ENCODE results near the gene RPS3. TPM values are rescaled to one million over a fixed set of nuclear protein-coding genes. Genes with fewer than 3 reads are reported as not detected.

The RPS3 gene
- polyA plus RNA-seq, 1 donor (not counting 4 experiments of a cell fraction or from before 2014, with no cell fraction given): 3,843 TPM

DNA sequence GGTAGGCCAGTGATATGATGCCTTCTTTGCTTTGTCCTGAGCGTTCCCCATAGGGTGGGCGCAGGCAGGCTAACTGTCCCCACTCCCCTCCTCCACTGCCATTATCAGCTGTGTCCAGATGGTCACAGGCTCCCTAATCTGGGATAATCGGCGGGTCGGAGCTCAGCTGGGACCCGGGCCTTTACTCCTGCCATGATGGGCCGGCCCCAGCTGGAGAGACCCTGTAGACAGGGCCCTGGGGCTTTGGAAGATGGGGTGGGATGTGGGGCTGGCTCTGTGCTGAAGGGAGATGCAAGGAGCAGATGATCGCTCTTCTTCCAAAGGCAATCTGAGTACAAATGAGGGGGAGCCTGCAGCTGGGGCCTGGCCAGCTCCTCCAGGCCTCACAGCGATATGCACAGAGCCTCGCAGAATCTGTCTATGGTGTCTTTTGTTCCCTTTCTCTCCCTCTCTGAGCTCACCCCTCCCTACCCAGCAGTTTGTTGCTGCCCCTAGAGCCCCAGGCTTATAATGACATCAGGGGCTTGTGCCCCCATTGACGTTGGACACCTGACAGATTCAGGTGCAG, 21.8 kb downstream of the RPS3 start:
- H3K4me1 ChIP-seq (ENCODE audit: control insufficient read depth, extremely low read depth, insufficient read depth, low read length): peaks cover 15% of the 10 kb centered on the region
- no peak overlapping the region for H3K9ac ChIP-seq (ENCODE audit: control insufficient read depth, extremely low read depth, insufficient read depth, low read length)

DNA sequence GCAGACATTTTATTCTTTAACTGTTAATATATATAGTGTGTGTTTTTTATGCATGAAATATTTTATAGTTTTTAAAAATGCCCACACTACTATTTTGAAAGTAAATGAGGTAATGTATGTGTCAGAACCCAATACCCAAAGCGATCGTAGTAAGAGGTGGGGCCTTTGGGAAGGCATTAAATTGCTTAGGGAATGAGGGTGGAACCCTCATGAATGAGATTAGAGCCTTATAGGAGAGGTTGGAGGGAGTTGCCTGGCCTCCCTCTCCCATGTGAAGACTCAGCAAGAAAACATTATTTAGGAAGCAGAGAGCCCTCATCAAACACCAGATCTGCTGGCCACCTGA, 22.6 kb downstream of the RPS3 start:
- H3K36me3 ChIP-seq (ENCODE audit: control insufficient read depth in 2 of 2, extremely low read depth in 1 of 2, insufficient read depth in 2 of 2, low read length in 2 of 2): peaks cover 3 to 10% of the 10 kb centered on the region in 2 experiments
- H3K79me2 ChIP-seq (ENCODE audit: control insufficient read depth, insufficient read depth, low read length): no peaks in the 10 kb centered on the region
- no peak overlapping the region for H3K9ac ChIP-seq (ENCODE audit: control insufficient read depth, extremely low read depth, insufficient read depth, low read length)
- TF ChIP-seq EZH2 (IDR thresholded peaks at IDR 0.05; ENCODE audit: low read length): no peak
- TF ChIP-seq, protein P1, sequence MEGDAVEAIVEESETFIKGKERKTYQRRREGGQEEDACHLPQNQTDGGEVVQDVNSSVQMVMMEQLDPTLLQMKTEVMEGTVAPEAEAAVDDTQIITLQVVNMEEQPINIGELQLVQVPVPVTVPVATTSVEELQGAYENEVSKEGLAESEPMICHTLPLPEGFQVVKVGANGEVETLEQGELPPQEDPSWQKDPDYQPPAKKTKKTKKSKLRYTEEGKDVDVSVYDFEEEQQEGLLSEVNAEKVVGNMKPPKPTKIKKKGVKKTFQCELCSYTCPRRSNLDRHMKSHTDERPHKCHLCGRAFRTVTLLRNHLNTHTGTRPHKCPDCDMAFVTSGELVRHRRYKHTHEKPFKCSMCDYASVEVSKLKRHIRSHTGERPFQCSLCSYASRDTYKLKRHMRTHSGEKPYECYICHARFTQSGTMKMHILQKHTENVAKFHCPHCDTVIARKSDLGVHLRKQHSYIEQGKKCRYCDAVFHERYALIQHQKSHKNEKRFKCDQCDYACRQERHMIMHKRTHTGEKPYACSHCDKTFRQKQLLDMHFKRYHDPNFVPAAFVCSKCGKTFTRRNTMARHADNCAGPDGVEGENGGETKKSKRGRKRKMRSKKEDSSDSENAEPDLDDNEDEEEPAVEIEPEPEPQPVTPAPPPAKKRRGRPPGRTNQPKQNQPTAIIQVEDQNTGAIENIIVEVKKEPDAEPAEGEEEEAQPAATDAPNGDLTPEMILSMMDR (optimal IDR thresholded peaks at IDR 0.05 in 1 of 3, IDR thresholded peaks at IDR 0.05 in 1 of 3, conservative IDR thresholded peaks at IDR 0.05 in 1 of 3; ENCODE audit: extremely low read depth in 1 of 3, insufficient read depth in 2 of 3, low read length in 3 of 3): no peak
- dilution Hi-C loops (cut with MboI; ENCODE audit: extremely low pct_ligation_motif_present, low sequenced_read_pairs): no loop called here
- H2AFZ ChIP-seq (ENCODE audit: control insufficient read depth, low read length): no peak overlapping the region
- H3K9me3 ChIP-seq (ENCODE audit: control insufficient read depth, low read depth, low read length): no peaks in the 10 kb centered on the region
- no peak overlapping the region for H3K4me2 ChIP-seq (ENCODE audit: control insufficient read depth, extremely low read depth, insufficient read depth, low read depth, low read length)
- H3K4me3 ChIP-seq (ENCODE audit: control insufficient read depth in 2 of 3, extremely low read depth in 1 of 3, insufficient read depth in 2 of 3, low read depth in 1 of 3, low read length in 3 of 3): no peak overlapping the region
- no peaks in the 10 kb centered on the region for H4K20me1 ChIP-seq (ENCODE audit: control insufficient read depth, extremely low read depth, insufficient read depth, low read length)
- FAIRE-seq (no peak), DNase-seq (ENCODE audit: low read depth, low spot score) (no peak)
- H3K4me1 ChIP-seq (ENCODE audit: control insufficient read depth, extremely low read depth, insufficient read depth, low read length): peaks cover 15% of the 10 kb centered on the region
- no peaks in the 10 kb centered on the region for H3K9me1 ChIP-seq (ENCODE audit: control insufficient read depth, extremely low read depth, insufficient read depth, low read length)
- H3K27ac ChIP-seq (ENCODE audit: control insufficient read depth, insufficient read depth, low read length): no peak overlapping the region
- H3K27me3 ChIP-seq (ENCODE audit: control insufficient read depth, extremely low read depth, insufficient read depth, low read length): no peaks in the 10 kb centered on the region

More for the DNA sequence above, 21.8 kb downstream of the RPS3 start:
- FAIRE-seq (no peak), DNase-seq (ENCODE audit: low read depth, low spot score) (no peak)
- no peak overlapping the region for H3K4me3 ChIP-seq (ENCODE audit: control insufficient read depth in 2 of 3, extremely low read depth in 1 of 3, insufficient read depth in 2 of 3, low read depth in 1 of 3, low read length in 3 of 3)
- dilution Hi-C loops (cut with MboI; ENCODE audit: extremely low pct_ligation_motif_present, low sequenced_read_pairs): no loop called here
- no peak overlapping the region for H3K27ac ChIP-seq (ENCODE audit: control insufficient read depth, insufficient read depth, low read length)
- no peaks in the 10 kb centered on the region for H3K9me1 ChIP-seq (ENCODE audit: control insufficient read depth, extremely low read depth, insufficient read depth, low read length)
- no peaks in the 10 kb centered on the region for H3K79me2 ChIP-seq (ENCODE audit: control insufficient read depth, insufficient read depth, low read length)
- H3K4me2 ChIP-seq (ENCODE audit: control insufficient read depth, extremely low read depth, insufficient read depth, low read depth, low read length): no peak overlapping the region
- peaks cover 4 to 10% of the 10 kb centered on the region in 2 experiments for H3K36me3 ChIP-seq (ENCODE audit: control insufficient read depth in 2 of 2, extremely low read depth in 1 of 2, insufficient read depth in 2 of 2, low read length in 2 of 2)
- no peak overlapping the region for H2AFZ ChIP-seq (ENCODE audit: control insufficient read depth, low read length)
- H4K20me1 ChIP-seq (ENCODE audit: control insufficient read depth, extremely low read depth, insufficient read depth, low read length): no peaks in the 10 kb centered on the region
- H3K27me3 ChIP-seq (ENCODE audit: control insufficient read depth, extremely low read depth, insufficient read depth, low read length): no peaks in the 10 kb centered on the region
- no peak for TF ChIP-seq EZH2 (IDR thresholded peaks at IDR 0.05; ENCODE audit: low read length)
- TF ChIP-seq, protein P1 (optimal IDR thresholded peaks at IDR 0.05 in 1 of 3, IDR thresholded peaks at IDR 0.05 in 1 of 3, conservative IDR thresholded peaks at IDR 0.05 in 1 of 3; ENCODE audit: extremely low read depth in 1 of 3, insufficient read depth in 2 of 3, low read length in 3 of 3): no peak
- H3K9me3 ChIP-seq (ENCODE audit: control insufficient read depth, low read depth, low read length): no peaks in the 10 kb centered on the region
